ENCODE measurements around the gene NTMT2.

DNA sequence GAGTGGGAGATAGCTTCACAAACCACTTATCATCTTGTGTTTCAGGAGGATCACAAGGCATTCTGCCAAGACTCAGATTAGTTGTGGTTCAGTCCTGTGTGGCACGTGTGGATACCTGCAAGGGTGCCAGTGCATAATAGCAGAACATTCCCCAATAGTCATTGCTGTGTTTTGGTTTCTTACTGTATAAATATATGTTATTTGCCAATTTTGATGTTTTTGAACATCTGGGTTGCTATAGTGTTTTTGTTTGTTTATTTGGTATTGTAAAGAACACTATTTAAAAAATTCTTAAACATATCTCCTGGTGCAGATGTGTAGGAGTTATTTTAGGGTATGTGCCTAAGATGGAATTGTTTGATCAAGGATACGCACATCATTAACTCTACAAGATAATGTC lies 5.4 kb upstream of the NTMT2 start:
- TF ChIP-seq EZH2 (IDR thresholded peaks at IDR 0.05; ENCODE audit: insufficient read depth, poor library complexity, severe bottlenecking) (no peak), EZH2phosphoT487 (IDR thresholded peaks at IDR 0.05; ENCODE audit: insufficient read depth, low read depth) (no peak)
